ENCODE measurements around the gene DLL4.

The DLL4 gene

DNA sequence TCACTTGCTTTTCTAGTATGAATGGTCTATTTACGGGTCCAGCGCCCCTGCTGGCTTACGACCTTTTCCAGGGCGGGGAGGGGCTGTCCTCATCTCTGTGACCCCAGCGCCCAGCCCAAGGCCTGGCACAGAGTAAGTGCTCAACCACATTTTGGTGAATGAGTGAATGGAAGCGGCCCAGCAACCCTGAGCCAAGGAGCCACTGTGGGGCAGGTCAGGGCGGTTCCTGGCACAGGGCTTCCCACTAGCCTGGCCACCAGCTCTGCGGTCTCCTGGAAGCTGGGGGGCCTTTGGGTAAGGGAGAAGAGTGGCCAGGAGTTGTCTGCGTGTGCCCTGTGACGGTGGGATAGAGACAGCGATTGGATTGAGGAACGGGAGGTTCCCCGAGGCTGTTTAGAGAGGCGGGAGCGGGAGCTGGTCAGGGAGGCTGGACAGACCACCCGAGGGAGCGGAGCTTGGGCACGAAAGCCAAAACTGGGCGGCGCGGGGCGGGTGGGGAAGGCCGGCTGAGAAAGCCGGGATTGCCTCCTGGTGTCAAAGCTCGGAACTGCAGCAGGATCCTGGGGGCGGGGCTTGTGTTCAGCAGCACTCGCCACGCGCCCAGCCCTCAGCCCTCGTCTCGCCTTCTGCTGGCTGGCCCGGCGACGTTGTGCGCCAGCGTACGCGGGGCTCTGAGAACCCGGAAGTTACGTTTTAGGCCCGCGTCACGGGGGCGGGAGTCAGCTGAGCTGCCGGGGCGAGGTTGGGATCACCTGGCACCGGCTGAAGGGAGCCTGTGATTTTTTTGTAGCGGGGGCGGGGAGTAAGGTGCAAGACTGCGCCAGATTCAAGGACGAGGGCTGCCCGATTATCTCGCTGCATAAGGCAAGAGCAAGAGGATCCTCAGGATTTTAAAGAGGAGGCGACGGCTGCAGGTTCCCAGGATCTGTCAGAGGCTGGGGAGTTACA is 35.1 kb upstream of the DLL4 start, which contains the start of gene VPS18:
TSS of gene VPS18 (plus strand) at position 718 of the 948 bp plus-strand sequence. CDS start 319 bp downstream, outside the sequence.
- FAIRE-seq, result peak; percentile 98
- TF ChIP-seq POLR2A (IDR thresholded peaks at IDR 0.05; ENCODE audit: low read depth, low read length), result peak; percentile 41; the same call in 1 of the 2 replicates
- 0 out of 2 replicates have a peak, but pooled peaks have one; percentile 1 for TF ChIP-seq SPI1 (IDR thresholded peaks at IDR 0.05; ENCODE audit: low read depth, low read length)
- TF ChIP-seq POLR2AphosphoS5 (IDR thresholded peaks at IDR 0.05; ENCODE audit: low read depth, low read length), result no peak
- no peak for TF ChIP-seq PAX5 (IDR thresholded peaks at IDR 0.05; ENCODE audit: insufficient read depth, low read length, severe bottlenecking)
- TF ChIP-seq TAF1 (IDR thresholded peaks at IDR 0.05; ENCODE audit: low read depth, low read length), result peak; percentile 70; the same call in 1 of the 2 replicates
- peak; percentile 93 for DNase-seq (ENCODE audit: insufficient read length, low spot score)

DNA sequence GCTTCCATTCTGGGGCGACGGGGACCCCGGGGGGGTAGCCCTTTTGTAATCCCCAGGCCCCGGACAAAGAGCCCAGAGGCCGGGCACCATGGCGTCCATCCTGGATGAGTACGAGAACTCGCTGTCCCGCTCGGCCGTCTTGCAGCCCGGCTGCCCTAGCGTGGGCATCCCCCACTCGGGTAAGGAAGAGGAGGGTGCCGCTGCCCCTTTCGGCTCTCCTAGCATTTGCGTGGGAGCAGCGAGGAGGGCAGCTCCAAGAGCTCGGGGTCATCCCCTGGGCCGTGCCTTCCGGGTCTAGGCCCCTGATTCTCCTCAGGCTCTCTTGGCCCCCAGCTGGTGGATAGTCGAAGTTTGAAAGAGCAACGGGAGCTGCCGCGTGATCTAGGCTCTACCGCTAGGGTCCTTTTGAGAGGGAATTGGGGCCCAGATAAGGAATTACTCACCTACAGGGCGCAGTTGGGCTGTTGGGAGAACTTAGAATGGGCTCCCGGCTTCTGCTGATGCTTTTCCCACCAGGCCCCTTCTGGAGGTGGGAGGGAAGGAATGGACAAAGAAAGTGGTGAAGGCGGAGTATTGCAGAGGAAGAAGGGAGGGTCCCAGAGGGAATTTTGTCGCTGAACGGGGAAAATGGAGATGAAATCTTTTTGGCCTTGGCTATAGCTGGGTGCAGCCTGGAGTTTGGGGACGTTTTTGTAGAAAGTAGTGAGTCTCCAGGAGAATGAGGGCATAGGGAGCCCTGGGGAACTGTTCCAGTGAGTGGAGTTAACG is 34.3 kb upstream of the DLL4 start:
- DNase-seq (ENCODE audit: insufficient read length, low spot score) (peak; percentile 68), FAIRE-seq (peak; percentile 58)
- 0 out of 2 replicates have a peak, but pooled peaks have one; percentile 8 for TF ChIP-seq POLR2A (IDR thresholded peaks at IDR 0.05; ENCODE audit: low read depth, low read length)
- TF ChIP-seq POLR2AphosphoS5 (IDR thresholded peaks at IDR 0.05; ENCODE audit: low read depth, low read length), result no peak
- TF ChIP-seq TAF1 (IDR thresholded peaks at IDR 0.05; ENCODE audit: low read depth, low read length), result no peak

DNA sequence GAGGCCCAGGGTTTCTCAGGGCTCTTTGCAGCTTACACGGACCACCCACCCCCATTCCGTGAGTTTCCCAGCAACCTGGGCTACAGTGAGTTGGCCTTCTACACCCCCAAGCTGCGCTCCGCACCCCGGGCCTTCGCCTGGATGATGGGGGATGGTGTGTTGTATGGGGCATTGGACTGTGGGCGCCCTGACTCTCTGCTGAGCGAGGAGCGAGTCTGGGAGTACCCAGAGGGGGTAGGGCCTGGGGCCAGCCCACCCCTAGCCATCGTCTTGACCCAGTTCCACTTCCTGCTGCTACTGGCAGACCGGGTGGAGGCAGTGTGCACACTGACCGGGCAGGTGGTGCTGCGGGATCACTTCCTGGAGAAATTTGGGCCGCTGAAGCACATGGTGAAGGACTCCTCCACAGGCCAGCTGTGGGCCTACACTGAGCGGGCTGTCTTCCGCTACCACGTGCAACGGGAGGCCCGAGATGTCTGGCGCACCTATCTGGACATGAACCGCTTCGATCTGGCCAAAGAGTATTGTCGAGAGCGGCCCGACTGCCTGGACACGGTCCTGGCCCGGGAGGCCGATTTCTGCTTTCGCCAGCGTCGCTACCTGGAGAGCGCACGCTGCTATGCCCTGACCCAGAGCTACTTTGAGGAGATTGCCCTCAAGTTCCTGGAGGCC is 29.5 kb upstream of the DLL4 start:
- DNase-seq (ENCODE audit: insufficient read length, low spot score), result no peak
- TF ChIP-seq SPI1 (IDR thresholded peaks at IDR 0.05; ENCODE audit: low read depth, low read length) (no peak), POLR2AphosphoS5 (IDR thresholded peaks at IDR 0.05; ENCODE audit: low read depth, low read length) (no peak), PAX5 (IDR thresholded peaks at IDR 0.05; ENCODE audit: insufficient read depth, low read length, severe bottlenecking) (no peak), POU2F2 (IDR thresholded peaks at IDR 0.05; ENCODE audit: low read depth, low read length) (no peak), TAF1 (IDR thresholded peaks at IDR 0.05; ENCODE audit: low read depth, low read length) (no peak), POLR2A (IDR thresholded peaks at IDR 0.05; ENCODE audit: low read depth, low read length) (no peak)
- FAIRE-seq, result no peak

DNA sequence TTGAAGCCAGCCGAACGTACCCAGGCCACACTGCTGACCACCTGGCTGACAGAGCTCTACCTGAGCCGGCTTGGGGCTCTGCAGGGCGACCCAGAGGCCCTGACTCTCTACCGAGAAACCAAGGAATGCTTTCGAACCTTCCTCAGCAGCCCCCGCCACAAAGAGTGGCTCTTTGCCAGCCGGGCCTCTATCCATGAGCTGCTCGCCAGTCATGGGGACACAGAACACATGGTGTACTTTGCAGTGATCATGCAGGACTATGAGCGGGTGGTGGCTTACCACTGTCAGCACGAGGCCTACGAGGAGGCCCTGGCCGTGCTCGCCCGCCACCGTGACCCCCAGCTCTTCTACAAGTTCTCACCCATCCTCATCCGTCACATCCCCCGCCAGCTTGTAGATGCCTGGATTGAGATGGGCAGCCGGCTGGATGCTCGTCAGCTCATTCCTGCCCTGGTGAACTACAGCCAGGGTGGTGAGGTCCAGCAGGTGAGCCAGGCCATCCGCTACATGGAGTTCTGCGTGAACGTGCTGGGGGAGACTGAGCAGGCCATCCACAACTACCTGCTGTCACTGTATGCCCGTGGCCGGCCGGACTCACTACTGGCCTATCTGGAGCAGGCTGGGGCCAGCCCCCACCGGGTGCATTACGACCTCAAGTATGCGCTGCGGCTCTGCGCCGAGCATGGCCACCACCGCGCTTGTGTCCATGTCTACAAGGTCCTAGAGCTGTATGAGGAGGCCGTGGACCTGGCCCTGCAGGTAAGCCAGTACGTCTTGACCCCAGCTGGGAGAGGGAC is 28.7 kb upstream of the DLL4 start:
- FAIRE-seq, result no peak
- TF ChIP-seq SPI1 (IDR thresholded peaks at IDR 0.05; ENCODE audit: low read depth, low read length) (no peak), TAF1 (IDR thresholded peaks at IDR 0.05; ENCODE audit: low read depth, low read length) (no peak), POLR2AphosphoS5 (IDR thresholded peaks at IDR 0.05; ENCODE audit: low read depth, low read length) (no peak), POU2F2 (IDR thresholded peaks at IDR 0.05; ENCODE audit: low read depth, low read length) (no peak), POLR2A (IDR thresholded peaks at IDR 0.05; ENCODE audit: low read depth, low read length) (no peak), PAX5 (IDR thresholded peaks at IDR 0.05; ENCODE audit: insufficient read depth, low read length, severe bottlenecking) (no peak)

DNA sequence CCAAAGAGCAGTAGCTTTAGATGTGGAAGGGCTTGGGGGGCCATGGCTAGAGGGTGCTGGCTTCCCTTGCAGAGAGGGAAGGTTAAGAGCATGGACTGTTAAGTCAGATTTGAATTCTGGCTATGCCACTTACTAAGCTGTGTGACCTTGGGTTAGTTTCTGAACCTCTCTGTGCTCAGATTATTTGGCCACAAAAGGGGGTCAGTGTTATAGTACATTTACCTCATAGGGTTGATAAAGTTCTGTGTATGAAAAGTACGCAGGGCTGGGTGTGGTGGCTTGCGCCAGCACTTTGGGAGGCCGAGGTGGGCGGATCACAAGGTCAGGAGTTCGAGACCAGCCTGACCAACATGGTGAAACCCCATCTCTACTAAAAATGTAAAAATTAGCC is 28.1 kb upstream of the DLL4 start:
- TF ChIP-seq POLR2AphosphoS5 (IDR thresholded peaks at IDR 0.05; ENCODE audit: low read depth, low read length) (no peak), SPI1 (IDR thresholded peaks at IDR 0.05; ENCODE audit: low read depth, low read length) (no peak), TAF1 (IDR thresholded peaks at IDR 0.05; ENCODE audit: low read depth, low read length) (no peak), POLR2A (IDR thresholded peaks at IDR 0.05; ENCODE audit: low read depth, low read length) (no peak), PAX5 (IDR thresholded peaks at IDR 0.05; ENCODE audit: insufficient read depth, low read length, severe bottlenecking) (no peak), POU2F2 (IDR thresholded peaks at IDR 0.05; ENCODE audit: low read depth, low read length) (no peak)
- no peak for FAIRE-seq
- no peak for DNase-seq (ENCODE audit: insufficient read length, low spot score)

More for the DNA sequence above, 28.7 kb upstream of the DLL4 start:
- no peak for DNase-seq (ENCODE audit: insufficient read length, low spot score)

DNA sequence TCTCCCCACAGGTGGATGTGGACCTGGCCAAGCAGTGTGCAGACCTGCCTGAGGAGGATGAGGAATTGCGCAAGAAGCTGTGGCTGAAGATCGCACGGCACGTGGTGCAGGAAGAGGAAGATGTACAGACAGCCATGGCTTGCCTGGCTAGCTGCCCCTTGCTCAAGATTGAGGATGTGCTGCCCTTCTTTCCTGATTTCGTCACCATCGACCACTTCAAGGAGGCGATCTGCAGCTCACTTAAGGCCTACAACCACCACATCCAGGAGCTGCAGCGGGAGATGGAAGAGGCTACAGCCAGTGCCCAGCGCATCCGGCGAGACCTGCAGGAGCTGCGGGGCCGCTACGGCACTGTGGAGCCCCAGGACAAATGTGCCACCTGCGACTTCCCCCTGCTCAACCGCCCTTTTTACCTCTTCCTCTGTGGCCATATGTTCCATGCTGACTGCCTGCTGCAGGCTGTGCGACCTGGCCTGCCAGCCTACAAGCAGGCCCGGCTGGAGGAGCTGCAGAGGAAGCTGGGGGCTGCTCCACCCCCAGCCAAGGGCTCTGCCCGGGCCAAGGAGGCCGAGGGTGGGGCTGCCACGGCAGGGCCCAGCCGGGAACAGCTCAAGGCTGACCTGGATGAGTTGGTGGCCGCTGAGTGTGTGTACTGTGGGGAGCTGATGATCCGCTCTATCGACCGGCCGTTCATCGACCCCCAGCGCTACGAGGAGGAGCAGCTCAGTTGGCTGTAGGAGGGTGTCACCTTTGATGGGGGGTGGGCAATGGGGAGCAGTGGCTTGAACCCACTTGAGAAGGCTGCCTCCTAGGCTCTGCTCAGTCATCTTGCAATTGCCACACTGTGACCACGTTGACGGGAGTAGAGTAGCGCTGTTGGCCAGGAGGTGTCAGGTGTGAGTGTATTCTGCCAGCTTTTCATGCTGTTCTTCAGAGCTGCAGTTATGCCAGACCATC is 26.3 kb upstream of the DLL4 start:
- FAIRE-seq (peak; percentile 74), DNase-seq (ENCODE audit: insufficient read length, low spot score) (no peak)
- no peak for TF ChIP-seq TAF1 (IDR thresholded peaks at IDR 0.05; ENCODE audit: low read depth, low read length)
- TF ChIP-seq POLR2AphosphoS5 (IDR thresholded peaks at IDR 0.05; ENCODE audit: low read depth, low read length), result no peak
- no peak for TF ChIP-seq PAX5 (IDR thresholded peaks at IDR 0.05; ENCODE audit: insufficient read depth, low read length, severe bottlenecking)
- TF ChIP-seq SPI1 (IDR thresholded peaks at IDR 0.05; ENCODE audit: low read depth, low read length), result no peak
- no peak for TF ChIP-seq POU2F2 (IDR thresholded peaks at IDR 0.05; ENCODE audit: low read depth, low read length)
- no peak for TF ChIP-seq POLR2A (IDR thresholded peaks at IDR 0.05; ENCODE audit: low read depth, low read length)

DNA sequence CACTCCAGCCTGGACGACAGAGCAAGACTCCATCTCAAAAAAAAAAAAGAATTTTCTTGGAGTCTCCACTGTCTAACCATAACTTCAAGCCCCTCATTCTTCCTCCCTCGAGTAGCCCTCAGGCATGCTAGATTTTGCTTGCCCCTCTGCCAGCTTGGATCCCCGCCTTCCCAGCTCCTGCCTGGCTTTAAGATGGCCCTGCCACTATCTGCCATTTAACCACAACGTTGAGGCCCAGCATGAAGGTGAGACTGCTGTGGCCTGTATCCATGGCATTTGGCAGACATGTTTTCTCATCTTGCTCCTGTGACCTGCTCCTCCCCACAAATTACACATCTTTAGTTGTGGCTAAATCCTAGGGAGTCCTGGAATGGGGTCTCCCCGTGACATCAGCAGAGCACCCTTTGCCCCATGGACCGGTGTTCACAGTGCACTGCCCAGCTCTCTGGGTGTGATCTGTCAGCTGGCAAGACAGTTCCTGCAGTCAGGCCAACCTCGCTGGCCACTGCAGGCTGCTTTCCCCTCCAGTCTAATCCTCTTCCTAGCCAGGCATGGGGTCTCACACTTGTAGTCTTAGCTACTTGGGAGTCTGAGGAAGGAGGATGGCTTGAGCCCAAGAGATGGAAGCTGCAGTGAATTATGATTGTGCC is 24.5 kb upstream of the DLL4 start:
- DNase-seq (ENCODE audit: insufficient read length, low spot score) (no peak), FAIRE-seq (no peak)
- no peak for TF ChIP-seq PAX5 (IDR thresholded peaks at IDR 0.05; ENCODE audit: insufficient read depth, low read length, severe bottlenecking)
- no peak for TF ChIP-seq POU2F2 (IDR thresholded peaks at IDR 0.05; ENCODE audit: low read depth, low read length)
- no peak for TF ChIP-seq TAF1 (IDR thresholded peaks at IDR 0.05; ENCODE audit: low read depth, low read length)
- TF ChIP-seq SPI1 (IDR thresholded peaks at IDR 0.05; ENCODE audit: low read depth, low read length), result no peak
- no peak for TF ChIP-seq POLR2AphosphoS5 (IDR thresholded peaks at IDR 0.05; ENCODE audit: low read depth, low read length)
- TF ChIP-seq POLR2A (IDR thresholded peaks at IDR 0.05; ENCODE audit: low read depth, low read length), result no peak; the same call in 1 of the 2 replicates
